ENCODE measurements around the gene PIRT.

PIRT gene

GRCh38 chr17:10821770-10822169, 16.1 kb downstream of the PIRT start:
- no peak for DNase-seq (ENCODE audit: low read depth in 2 of 2)

- DNase-seq (ENCODE audit: low read depth in 2 of 2) = no peak
These were observed 16.8 kb downstream of the PIRT start for GRCh38 chr17:10821054-10821453.

DNA sequence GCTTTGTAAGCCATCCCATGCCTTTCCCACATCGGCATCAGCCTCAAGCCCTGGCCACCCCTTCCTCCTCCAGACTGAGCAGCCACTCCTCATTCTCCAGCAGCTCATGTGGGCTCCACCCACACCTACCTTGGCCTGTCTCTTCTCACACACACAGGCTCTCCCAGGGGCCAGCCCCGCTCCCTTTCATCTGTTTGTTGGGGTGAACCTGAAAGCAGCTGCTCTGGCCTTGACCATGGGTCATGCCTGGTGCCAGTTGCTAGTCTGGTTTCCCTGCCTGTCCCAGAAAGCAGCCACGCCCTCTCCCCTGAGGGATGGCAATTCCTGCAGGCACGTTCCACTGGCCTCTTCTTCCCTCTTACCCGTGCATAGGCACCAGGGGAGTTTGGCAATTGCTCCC, 22.6 kb downstream of the PIRT start:
- DNase-seq (ENCODE audit: low read depth in 2 of 2) = no peak

DNA sequence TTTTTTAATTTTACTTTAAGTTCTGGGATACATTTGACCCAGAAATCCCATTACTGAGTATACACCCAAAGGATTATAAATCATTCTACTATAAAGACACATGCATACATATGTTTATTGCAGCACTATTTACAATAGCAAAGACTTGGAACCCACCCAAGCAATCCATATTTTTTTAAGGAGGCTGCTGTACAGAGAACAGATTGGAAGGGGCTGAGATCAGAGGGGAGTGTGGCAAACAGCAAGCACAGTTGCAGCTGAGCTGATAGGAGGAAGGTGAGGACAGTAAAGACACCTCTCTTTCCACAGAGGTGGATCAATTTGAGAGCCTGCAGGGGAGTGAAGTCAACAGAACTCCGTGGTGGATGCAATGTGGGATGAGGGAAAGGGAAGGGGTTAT, 23.8 kb downstream of the PIRT start:
- DNase-seq (ENCODE audit: low read depth in 2 of 2) = no peak

GRCh38 chr17:10812674-10813073, 25.2 kb downstream of the PIRT start:
- DNase-seq (ENCODE audit: low read depth in 2 of 2) = no peak

DNA sequence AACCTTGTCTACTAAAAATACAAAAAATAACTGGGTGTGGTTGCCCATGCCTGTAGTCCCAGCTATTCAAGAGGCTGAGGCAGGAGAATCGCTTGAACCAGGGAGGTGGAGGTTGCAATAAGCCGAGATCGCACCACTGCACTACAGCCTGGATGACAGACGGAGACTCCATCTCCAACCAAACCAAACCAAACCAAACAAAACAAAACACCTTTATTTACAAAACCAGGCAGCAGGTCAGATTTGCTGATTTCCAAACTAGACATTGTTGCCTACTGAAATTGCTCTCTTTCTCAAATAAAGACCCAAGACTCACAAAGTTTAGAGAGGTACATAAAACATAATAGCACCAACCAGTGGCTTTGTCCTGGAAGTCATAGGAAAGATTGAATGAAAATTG, 28.3 kb downstream of the PIRT start:
- no peak for DNase-seq (ENCODE audit: low read depth in 2 of 2)

DNA sequence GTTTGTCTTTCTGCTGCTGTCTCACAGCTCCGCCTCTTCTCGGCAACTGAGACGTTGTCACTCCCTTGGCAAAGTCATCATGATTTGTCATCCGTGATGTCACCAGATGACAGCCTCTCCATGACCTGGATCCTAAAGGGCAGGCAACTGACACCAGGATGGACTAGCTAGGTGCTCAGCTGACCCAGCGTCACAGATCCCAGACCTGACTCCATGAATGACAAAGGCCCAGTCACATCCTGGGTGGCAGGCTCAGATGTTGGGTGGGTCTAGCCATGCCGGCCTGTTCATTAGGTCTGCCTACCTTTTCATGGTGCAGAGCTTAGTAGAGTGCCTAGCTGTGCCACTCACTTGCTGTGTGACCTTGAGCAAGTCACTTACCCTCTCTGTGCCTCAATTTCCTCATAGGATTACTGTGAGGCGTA, 30.2 kb downstream of the PIRT start:
- DNase-seq (ENCODE audit: low read depth in 2 of 2) = peak in 1 of 2 donors; percentile 3

DNA sequence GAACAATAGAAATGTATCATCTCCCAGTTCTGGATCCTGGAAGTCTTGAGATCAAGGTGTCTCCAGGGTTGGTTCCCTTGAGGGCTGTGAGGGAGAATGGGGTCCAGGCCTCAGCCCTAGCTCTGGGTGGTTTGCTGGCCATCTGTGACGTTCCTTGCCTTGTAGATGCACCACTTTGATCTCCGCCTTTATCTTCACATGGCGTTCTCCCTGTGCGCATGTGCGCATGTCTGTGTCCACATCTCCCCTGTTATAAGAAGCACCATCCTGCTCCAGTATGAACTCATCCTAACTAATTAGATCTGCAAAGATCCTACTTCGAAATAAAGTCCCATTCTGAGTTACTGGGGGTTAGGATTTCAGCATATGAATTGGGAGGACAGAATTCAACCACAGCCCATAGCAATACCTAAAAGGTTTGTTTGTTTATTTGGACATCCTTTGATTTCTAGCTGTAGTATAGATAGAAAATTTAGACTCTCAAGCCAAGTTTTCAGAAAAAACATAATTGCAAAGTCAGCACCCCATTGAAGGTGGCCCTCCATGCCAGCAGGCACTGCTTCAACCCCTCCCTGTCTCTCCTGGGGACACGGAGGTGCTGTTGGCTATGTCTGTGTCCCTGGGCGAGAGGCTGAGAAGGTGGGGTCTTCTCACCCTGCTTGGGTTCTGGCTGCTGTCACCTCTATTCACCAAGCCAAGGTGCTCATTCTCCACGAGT, 31.2 kb downstream of the PIRT start:
- DNase-seq (ENCODE audit: low read depth in 2 of 2) = no peak

GRCh38 chr17:10805911-10806310, 32.0 kb downstream of the PIRT start:
- DNase-seq (ENCODE audit: low read depth in 2 of 2) = no peak

DNA sequence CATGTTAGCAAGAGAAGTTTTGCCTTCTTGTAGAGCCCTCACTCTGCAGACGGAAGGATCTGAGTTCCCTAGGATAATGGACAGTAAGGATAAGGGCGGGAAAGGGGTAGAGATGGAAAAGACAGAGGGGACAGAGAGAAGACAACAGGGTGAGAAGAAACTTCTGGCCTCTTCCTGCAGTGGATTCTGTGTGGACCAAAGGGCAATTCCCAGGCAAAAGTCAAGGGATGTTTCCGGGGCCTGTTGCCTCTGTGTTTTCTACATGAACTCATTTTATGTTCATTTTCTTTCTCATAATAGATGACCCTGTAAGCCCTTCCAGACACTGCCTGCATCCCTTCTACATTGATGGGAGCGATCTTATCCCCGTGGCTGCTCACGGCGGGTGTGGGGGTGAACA, 33.3 kb downstream of the PIRT start:
- DNase-seq (ENCODE audit: low read depth in 2 of 2) = no peak

- DNase-seq (ENCODE audit: low read depth in 2 of 2) = no peak
These were observed 33.9 kb downstream of the PIRT start, which contains the start of gene TMEM238L for GRCh38 chr17:10803830-10804475. TSS of gene TMEM238L (minus strand) at chr17:10804099. CDS start at chr17:10803963, 136 bp downstream.

DNA sequence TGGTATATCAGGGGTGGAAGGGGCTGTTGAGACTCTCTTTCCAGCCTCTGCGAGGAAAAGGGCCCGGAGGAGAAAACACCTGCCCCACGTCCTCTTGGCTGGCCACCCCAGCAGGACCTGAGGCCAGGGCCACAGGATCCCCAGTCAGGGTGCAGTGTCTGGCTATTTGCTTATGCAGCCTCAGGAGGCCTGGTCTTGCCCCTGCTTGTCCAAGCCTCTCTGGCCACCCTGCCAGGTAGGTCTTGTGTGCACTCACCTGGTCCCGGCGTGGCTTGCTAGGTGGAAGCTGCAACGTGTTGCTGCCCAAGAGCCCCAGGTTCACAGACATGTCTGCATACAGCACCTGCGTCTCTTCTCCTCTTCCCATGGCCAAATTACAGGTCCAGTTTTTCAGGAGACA, 34.5 kb downstream of the PIRT start:
- DNase-seq (ENCODE audit: low read depth in 2 of 2) = no peak

- DNase-seq (ENCODE audit: low read depth in 2 of 2) = no peak
These were observed 35.2 kb downstream of the PIRT start for GRCh38 chr17:10802496-10803284.

GRCh38 chr17:10799407-10799806, 38.5 kb downstream of the PIRT start:
- no peak for DNase-seq (ENCODE audit: low read depth in 2 of 2)

- no peak for DNase-seq (ENCODE audit: low read depth in 2 of 2)
These were observed 39.0 kb downstream of the PIRT start for GRCh38 chr17:10798910-10799309.

DNA sequence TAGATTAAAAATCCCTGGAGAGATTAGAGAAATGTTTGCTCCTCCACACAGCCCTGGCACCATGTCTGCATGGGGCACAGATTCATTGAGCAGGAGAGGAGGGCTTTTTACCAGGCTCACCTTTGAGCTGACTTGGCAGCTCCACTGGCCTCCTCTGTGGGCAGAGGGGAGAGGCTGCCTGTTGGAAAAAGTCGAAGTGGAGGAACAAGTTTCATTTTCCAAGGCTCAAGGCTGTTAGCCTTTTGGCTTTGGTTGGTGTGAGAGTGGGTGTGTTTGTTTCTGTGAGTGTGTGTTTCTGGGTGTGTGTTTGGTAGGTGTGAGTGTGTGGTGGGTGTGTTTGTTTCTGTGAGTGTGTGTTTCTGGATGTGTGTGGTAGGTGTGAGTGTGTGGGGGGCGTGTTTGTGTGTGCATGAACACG, 39.5 kb downstream of the PIRT start:
- DNase-seq (ENCODE audit: low read depth in 2 of 2) = no peak

- DNase-seq (ENCODE audit: low read depth in 2 of 2) = no peak
These were observed 40.2 kb downstream of the PIRT start for GRCh38 chr17:10797476-10798328.

- no peak for DNase-seq (ENCODE audit: low read depth in 2 of 2)
These were observed 44.1 kb downstream of the PIRT start for GRCh38 chr17:10793816-10794215.

DNA sequence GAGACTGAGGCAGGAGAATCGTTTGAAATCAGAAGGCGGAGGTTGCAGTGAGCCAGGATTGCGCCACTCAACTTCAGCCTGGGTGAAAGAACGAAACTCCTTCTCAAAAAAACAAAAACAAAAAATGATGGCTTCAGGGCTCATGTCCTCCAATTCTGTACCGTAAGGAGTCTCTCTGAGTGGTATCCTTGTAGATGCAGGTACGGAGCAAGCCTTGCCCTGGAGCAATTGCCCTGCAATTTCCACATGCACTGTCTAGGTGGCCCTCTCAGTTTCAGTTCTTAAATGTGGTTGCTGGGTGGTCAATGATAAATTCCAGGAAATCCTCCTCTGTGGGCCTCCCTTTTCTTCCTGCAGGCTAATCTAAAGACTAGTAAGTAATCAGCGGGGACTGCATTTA, 44.6 kb downstream of the PIRT start:
- no peak for DNase-seq (ENCODE audit: low read depth in 2 of 2)

- no peak for DNase-seq (ENCODE audit: low read depth in 2 of 2)
These were observed 45.7 kb downstream of the PIRT start for GRCh38 chr17:10792151-10792550.

- no peak for DNase-seq (ENCODE audit: low read depth in 2 of 2)
These were observed 47.1 kb downstream of the PIRT start for GRCh38 chr17:10790491-10791401.
